Measurements from ENCODE around the gene NEK2.
"Not testable (repeated sequence)": the region's sequence is repeated elsewhere in the genome, so short reads cannot be mapped to it uniquely, and the experiment has no call there.

Gene NEK2

DNA sequence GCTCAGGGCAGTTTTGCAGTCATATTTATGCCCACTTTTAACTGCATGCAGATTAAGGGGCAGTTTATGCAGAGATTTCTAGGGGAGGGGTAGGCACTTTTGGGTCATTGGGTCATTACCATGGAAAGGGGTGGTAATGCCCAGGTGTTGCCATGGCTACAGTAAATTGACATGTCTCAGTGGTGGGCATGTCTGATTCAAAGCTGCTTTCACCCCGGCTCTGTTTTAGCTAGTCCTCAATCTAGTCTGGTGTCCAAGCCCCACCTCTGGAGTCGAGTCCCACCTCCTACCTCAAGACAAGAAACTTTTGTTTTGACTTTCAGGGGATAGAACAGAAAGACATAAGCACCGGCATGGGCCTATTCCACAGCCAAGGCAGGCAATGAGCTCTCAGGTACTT is 8.9 kb upstream of the NEK2 start:
- TF ChIP-seq CTCF (IDR thresholded peaks at IDR 0.05; ENCODE audit: control insufficient read depth, insufficient read depth, low read depth, low read length, missing control alignments) = no peak
- DNase-seq (ENCODE audit: low read depth) = no peak
- H3K4me3 ChIP-seq (ENCODE audit: control insufficient read depth, low read depth, low read length) = no peak overlapping the region

DNA sequence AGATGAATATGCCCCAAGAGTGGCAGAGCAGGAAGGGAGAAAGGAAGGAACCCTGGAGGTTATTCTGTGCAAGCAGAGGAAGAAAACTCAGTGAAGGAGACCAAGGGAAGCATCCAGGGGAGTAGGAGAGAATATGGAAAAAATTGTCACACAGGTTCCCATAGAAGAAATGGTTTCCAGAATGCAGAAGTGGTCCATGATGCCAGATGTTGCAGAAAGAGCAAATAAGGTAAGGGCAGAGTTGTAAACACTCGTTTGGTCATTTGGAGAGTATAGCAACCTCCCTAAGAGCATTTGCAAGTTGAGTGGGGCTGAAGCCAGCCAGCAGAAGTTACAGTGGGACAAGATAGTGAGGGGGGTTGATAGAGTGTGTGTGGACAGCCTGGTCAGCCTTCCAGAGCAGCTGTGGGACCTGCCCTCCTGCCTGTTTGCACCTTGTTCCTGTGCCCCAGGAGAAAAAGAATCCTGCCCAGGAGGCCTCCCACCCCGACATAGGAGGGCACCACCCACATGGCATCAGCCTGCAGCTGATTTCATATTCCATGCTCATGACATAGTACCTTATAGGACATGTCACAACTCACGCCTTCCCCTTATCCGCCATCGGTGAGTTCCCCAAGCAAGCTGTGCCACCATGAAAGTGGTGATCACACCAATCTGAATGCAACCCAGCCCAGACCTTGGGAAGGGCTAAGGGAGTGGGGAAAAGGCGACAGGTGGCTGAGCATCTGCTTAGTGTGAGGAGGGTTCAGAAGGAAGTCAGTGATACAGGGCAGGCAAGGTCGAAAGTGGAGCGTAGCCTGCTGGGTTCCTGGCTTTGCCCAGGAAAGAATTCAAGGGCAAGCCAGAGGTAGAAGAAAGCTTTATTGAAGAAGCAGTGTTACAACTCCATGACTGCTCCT is 8.2 kb upstream of the NEK2 start:
- no peak for DNase-seq (ENCODE audit: low read depth)
- no peak for TF ChIP-seq CTCF (IDR thresholded peaks at IDR 0.05; ENCODE audit: control insufficient read depth, insufficient read depth, low read depth, low read length, missing control alignments)
- H3K4me3 ChIP-seq (ENCODE audit: control insufficient read depth, low read depth, low read length) = no peak overlapping the region

- not testable (repeated sequence) for DNase-seq (ENCODE audit: low read depth); H3K4me3 ChIP-seq (ENCODE audit: control insufficient read depth, low read depth, low read length)
Measured at GRCh38 chr1:211682186-211682585, 6.8 kb upstream of the NEK2 start.

GRCh38 chr1:211680752-211681327 is 5.4 kb upstream of the NEK2 start:
- no peak overlapping the region for H3K4me3 ChIP-seq (ENCODE audit: control insufficient read depth, low read depth, low read length)
- TF ChIP-seq CTCF (IDR thresholded peaks at IDR 0.05; ENCODE audit: control insufficient read depth, insufficient read depth, low read depth, low read length, missing control alignments) = peak; percentile 68
- peak; percentile 63 for DNase-seq (ENCODE audit: low read depth)

DNA sequence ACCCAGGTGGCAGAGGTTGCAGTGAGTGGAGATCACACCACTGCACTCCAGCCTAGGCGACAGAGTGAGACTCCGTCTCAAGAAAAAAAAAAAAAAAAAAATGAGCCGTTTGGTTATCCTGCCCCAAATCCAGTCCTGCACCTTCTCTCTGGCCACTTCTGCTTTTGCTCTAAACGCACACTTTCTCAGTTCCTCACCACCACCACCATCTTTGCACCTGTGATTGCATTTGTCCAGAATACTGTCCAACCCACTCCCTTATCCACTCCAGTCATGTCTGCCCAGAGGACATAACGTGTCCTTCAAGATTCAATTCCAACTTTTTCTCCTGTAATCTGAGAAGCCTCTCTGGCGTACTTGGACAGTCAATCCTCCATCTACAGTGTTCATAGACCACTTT is 2.2 kb upstream of the NEK2 start:
- TF ChIP-seq CTCF (IDR thresholded peaks at IDR 0.05; ENCODE audit: control insufficient read depth, insufficient read depth, low read depth, low read length, missing control alignments) = no peak
- no peak for DNase-seq (ENCODE audit: low read depth)
- no peak overlapping the region for H3K4me3 ChIP-seq (ENCODE audit: control insufficient read depth, low read depth, low read length)

- DNase-seq (ENCODE audit: low read depth) = no peak
- no peak overlapping the region for H3K4me3 ChIP-seq (ENCODE audit: control insufficient read depth, low read depth, low read length)
- no peak for TF ChIP-seq CTCF (IDR thresholded peaks at IDR 0.05; ENCODE audit: control insufficient read depth, insufficient read depth, low read depth, low read length, missing control alignments)
Measured at GRCh38 chr1:211676761-211677160, 1.3 kb upstream of the NEK2 start.

GRCh38 chr1:211676106-211676583 is 724 bp upstream of the NEK2 start:
- TF ChIP-seq CTCF (IDR thresholded peaks at IDR 0.05; ENCODE audit: control insufficient read depth, insufficient read depth, low read depth, low read length, missing control alignments) = no peak
- no peak for DNase-seq (ENCODE audit: low read depth)

More at GRCh38 chr1:211676106-211676583, 724 bp upstream of the NEK2 start:
- peak overlapping the region; percentile 65 for H3K4me3 ChIP-seq (ENCODE audit: control insufficient read depth, low read depth, low read length)
